ENCODE measurements around the gene TWNK.

TWNK gene

DNA sequence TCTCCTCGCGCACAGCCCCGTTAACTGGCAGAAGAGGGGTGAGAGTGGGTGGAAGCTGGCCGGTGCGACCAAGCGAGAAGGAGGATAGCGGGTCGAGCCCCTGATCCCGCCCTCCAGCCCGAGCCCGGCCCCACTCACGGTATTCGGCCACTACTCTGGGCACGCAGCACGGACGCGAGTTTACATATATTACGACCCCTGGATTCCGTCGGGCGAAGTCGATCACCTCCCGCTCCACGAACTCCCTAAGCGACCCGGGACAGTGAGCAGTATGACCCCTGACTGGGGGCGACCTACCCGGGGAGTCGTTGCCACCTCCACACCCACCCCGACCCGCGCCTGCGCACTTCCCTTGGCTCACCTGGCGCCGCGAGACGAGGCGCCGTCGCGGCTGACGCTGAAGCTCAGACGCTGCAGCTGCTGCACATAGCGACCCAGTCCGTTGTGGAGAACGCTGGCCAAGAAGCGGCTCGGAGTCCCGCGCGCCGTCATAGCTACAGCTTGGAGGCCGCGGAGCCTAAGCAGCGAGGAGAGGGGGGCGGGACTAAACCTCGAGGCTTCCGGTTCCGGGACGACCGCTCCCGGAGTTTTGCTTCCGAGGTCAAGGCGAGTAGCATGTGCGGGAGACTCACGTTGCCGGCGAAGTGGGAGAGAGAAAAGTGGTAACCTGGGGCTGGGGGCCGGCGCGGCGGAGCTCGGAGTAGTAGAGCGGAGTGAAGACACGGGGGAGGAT is at the start of gene TWNK, which contains the start of gene MRPL43:
TWNK (plus strand) TSS at position 592 of the 733 bp plus-strand sequence. CDS start 668 bp downstream, outside the sequence.
MRPL43 (minus strand) TSS at position 546 of the 733 bp plus-strand sequence; CDS start at position 492, 54 bp downstream.
- no peak for DNase-seq (ENCODE audit: low read depth, low spot score)

- DNase-seq (ENCODE audit: low read depth, low spot score), result no peak
These were observed 47.5 kb upstream of the TWNK start for GRCh38 chr10:100939763-100940344.

- no peak for DNase-seq (ENCODE audit: low read depth, low spot score)
These were observed 45.1 kb upstream of the TWNK start for GRCh38 chr10:100942229-100942628.

DNA sequence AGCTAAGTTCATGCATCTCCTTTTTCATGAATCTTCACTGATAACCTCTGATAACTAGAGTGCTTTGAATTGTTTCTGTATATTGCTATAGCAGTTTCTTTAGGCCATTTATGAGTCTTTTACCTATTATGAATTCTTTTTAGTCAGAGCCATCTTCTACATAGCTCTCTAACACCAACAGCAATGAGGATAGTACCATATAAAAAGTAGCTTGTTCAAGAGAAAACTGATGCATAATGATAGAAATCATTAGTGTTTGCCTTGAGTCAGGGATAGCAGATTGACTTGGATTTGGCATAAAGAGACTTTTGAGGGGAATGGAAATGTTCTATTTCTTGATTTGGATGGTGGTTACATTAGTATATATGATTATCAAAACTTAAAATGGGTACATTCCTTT is 43.8 kb upstream of the TWNK start:
- DNase-seq (ENCODE audit: low read depth, low spot score), result no peak

DNA sequence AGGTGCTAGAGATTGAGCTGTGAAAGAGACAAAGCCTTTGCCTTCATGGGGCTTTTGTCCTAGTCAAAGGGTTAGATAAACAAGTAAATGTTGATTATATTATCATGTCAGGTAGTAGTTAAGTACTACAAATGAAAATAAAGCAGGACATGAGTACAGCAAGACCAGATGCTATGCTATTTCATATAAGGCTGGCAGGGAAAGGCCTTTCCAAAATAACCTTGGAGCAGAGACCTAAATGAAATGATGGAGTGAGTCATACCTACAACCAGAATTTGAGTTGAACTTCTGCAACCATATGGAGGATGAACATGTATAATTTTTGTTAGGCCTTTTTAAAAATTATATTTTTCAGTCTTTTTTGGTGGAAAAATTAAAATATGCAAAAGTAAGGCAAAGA is 41.6 kb upstream of the TWNK start:
- DNase-seq (ENCODE audit: low read depth, low spot score), result no peak

- DNase-seq (ENCODE audit: low read depth, low spot score), result no peak
These were observed 38.4 kb upstream of the TWNK start for GRCh38 chr10:100948916-100949315.

DNA sequence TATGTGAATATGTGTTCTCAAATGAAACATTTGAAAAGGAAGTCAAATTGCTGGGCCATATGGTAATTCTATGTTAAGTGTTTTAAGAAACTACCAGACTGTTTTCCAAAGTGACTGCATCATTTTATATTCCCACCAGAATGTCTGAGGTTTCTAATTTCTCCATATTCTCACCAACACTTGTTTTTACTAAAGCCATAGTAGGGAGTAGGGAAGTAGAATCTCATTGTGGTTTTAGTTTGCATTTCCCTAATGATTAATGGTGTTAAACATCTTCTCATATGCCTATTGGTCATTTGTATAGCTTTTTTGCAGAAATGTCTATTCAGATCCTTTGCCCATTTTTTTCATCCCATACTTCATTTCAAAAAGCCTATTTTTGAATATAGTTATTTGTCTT is 27.1 kb upstream of the TWNK start:
- DNase-seq (ENCODE audit: low read depth, low spot score), result no peak

DNA sequence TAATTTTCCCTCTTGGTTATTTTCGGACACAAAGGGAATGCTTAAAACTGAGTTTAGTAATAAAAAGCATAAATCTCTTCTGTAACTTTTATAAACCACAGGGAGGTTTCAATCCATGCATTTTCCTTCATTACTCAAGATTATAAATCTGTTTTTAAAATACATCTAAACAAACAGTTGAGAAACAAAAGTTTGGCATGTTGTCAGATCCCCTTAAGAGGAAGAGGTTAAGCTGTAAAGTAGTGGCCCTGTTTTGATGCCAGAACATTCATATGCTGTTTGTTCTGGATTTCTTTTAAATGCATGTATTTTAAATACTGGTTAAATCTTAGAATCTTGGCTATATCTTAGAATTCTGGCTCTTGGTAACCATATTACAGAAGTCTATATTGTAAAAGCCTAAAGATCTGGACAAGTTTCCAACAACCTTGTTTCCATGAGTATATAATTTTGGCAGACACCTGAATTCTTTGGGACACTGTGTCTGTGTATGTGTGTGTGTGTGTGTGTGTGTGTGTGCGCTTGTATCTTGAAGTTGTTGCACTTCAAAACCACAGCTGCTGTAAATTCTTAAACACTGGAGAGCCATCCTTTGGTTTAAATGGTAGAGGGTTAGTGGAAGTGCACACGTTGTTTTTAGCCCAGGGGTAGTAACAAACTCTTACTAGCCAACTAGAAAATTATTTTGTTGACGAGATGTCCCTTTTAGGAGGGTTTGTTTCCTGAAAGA is 24.8 kb upstream of the TWNK start:
- DNase-seq (ENCODE audit: low read depth, low spot score), result no peak

DNA sequence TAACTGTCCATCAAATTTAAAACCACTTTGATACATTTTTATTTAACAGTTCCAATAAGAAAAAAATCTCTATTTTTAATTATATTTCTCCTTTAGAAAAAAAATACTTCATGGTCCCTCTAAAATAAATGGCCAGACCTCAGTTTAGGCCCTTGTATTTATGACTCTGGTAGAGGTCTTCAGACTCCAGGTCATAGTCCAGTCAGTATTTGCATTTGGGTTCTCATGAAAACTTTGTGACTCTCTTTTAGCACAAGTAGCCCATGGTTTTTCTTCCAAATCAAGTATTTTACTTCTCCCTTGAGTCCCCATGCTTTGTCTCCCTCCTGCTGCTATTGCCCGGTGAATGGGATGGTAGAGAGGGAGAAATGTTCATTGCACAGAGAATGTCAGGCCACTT is 23.5 kb upstream of the TWNK start:
- DNase-seq (ENCODE audit: low read depth, low spot score), result no peak

- no peak for DNase-seq (ENCODE audit: low read depth, low spot score)
These were observed 21.5 kb upstream of the TWNK start for GRCh38 chr10:100965820-100966219.

DNA sequence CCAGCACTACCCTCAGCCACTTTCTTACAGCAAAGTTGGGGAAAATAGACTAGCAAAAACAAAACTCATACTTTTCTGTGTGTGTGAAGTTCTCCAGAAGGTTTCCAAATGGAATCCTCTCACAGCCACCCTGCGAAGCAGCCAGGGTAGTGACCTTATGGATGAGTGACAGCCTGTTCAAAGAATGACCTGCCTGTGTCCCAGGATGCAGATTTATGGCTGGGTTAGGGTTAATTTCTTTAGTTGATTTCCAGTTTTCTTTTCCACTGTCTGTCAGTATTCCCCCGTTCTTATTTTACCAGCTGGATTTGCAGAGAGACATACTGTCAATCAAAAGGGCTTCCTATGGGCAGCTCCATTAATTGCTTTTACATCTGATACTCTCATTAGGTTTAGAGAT is 20.5 kb upstream of the TWNK start:
- no peak for DNase-seq (ENCODE audit: low read depth, low spot score)

DNA sequence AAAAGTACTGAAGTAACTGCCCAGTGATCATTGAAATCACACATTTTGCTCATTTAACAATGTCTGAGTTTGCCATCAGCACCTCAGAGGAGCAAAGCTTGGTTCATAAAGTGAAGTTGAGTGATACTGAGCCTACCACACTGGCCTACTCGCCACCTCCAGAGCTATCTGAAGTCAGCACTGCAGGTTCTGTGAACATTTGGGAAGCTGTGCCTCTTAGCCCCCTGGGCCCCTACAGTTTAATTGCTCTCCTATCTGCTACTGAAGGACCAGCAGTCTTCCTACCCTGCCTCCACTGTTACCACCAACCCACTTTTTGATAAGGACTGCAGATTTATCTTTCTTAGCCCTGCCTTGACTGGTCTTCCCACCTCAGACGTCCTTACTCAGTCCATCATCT is 20.0 kb upstream of the TWNK start:
- DNase-seq (ENCODE audit: low read depth, low spot score), result no peak

GRCh38 chr10:100968062-100968736 is 19.1 kb upstream of the TWNK start:
- no peak for DNase-seq (ENCODE audit: low read depth, low spot score)

GRCh38 chr10:100968863-100969186 is 18.5 kb upstream of the TWNK start:
- DNase-seq (ENCODE audit: low read depth, low spot score), result no peak

DNA sequence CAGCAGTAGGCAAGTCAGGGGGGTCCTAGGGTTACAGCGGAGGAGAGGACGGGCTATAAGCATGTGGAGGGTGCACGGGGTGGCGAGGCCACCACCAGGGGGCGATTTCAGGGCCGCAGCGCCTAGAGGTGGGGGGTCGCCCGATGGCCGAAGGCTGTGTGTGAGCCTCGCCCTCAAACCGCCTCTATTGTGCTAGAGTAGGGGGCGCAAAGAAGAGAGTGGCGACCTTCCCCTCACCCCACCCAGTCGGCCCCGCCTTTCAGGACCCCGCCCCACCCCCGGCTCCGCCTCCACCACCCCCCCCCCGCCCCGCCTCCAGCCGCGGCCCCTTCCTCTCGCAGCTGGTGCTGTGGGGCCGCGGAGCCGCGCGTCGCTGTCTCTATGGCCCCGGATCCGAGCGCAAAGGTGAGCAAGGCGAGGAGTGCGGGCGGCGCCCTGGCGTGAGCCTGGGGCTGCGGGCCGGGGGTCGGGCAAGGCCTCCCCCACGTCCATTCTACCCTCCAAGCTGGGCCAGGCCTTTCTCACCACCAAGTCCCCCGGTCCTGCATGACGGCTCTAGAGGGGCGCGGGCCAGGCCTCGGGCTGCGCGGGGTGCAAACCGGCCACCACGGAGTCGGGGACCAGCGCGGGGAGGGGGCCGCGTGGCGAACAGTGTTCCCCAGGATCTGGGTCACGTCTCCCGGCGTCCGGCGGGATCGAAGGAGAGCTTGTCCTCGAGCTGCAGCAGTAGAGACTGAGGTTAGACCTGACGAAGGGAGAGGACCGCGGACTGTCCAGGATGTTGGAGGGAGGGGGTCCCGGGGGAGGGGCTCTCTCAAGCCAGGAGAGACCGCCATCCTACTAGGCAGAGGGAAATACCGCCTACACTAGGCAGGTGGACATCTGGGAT is 17.9 kb upstream of the TWNK start, which contains the start of gene SEMA4G:
SEMA4G (plus strand) TSS at position 318 of the 889 bp plus-strand sequence. CDS start 3,409 bp downstream, outside the sequence.
- no peak for DNase-seq (ENCODE audit: low read depth, low spot score)

DNA sequence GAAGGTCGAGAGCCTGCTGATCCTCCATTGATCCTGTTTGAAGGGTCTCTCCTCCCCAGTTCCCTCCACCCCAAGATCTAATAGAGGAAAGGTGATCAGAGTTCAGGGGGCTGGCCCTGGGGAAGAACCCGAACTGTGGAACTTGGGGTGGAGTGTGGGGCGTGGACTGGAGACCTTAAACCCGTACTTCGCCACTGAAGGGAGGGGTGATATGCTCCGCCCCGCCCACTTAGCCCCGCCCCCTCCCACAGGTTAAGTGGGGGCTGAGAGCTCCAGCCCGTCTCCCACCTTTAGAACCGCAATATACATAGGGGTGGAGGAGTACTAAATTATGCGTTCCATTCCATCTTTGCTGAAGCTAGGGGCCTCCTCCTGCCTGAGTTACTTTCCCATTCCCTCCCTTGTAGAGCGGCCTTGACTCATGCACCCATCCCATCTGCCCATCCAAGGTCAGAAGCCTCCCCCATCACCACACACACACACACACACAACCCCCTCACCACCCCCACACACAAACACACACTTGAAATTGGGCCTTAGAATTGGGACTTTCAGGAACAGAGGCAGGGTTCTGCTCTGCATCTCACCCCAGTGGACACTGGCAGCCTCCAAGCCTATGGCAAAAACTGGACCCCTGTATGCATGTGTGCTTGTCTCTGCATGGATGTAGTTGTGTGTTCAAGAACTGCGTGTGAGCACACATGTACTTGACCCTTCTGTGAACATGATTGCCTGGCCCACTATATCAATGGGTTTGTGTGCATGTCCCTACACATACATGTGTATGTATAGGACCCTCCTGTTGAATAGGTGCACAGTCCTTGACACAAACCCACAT is 17.0 kb upstream of the TWNK start:
- no peak for DNase-seq (ENCODE audit: low read depth, low spot score)

DNA sequence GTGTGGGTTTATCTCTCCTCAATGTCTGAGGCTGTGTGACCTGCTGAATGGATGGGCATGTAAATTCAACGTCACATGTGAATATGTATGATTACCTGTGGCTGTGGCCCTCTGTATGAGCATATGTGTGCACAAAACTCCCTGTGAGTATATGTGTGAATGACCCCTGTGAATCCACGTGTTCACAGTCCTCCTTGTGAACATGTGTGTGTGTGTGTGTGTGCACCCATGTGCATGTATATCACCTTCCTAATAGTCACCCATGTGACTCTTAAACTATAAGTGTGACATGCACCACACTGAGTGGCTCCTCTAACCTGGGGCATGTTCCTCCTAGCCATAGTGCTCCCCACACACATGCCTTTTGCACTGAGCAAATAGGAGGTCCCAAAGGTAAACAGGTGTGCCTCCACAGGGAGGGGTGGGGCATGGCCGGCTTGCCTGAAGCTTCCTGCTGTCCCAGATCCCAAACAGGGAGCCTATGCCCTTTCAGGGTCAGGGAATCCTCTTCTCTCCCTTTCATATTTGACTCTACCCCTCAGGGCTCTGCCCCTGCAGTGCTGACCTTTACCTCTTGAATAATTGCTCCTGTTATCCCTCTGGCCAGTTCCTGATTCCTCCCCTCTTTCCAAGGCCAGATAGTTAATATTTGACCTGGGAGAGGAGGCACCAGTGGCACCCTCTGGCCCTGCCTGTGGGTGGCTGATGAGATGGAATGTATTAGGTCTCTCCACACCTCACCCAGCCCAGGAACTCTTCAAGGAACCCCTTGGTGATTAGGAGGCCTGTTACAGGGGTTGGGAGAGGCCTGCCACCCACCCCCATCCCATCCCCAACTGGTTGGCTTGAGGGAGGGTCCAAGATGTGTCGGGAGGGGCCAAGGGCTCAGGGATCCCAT is 16.2 kb upstream of the TWNK start:
- DNase-seq (ENCODE audit: low read depth, low spot score), result no peak

GRCh38 chr10:100972115-100972903 is 15.0 kb upstream of the TWNK start:
- DNase-seq (ENCODE audit: low read depth, low spot score), result no peak

All from brain pericyte (primary cell).